HG02798 (cell line): ENCODE results near the gene OFD1.

Source experiments
- ATAC-seq: cut with Tn5 transposase; IDR thresholded peaks from one replicate; pipeline ENCODE4 v1.9.1; 2021; ENCODE audit warnings: mild to moderate bottlenecking; ENCODE audit not compliant: unreplicated experiment, poor library complexity

OFD1 gene

DNA sequence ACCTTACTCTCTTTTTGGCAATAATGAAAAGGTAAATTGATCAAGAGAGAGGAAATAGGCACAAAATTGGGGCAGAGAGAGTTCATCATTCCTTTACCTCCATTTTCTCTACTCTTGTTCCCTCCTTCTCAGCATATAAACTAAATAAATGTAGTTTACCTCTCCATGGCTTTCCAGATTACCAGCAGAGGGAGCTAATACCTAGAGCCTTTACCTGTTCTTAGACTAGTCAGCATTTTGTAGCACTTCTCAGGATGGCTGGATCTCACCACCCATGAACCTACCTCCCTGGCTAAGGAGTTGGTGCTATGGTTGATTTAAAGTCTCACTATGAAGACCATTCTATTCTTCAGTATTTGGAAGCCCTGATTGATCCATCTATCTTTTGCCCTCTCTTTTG is 15.7 kb downstream of the OFD1 start:
- no peak for ATAC-seq

DNA sequence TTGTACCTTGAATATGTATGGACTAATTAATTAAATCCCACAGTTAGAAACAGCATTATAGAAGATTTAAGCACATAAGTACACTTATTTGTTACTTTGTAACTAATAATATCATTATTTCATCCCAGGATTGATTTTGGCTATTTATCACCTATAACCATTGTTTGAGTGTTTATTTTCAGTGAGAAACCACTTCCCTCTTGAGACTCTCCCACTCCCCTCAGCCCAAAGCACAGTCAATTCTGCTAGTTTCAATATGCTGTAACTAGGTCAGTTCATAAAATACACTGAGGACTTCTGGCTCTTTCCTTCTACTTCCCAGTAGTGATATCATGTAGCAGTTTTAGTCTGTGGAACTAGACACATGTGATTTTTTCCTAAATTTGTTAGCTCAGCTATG is 16.3 kb downstream of the OFD1 start:
- ATAC-seq = no peak

DNA sequence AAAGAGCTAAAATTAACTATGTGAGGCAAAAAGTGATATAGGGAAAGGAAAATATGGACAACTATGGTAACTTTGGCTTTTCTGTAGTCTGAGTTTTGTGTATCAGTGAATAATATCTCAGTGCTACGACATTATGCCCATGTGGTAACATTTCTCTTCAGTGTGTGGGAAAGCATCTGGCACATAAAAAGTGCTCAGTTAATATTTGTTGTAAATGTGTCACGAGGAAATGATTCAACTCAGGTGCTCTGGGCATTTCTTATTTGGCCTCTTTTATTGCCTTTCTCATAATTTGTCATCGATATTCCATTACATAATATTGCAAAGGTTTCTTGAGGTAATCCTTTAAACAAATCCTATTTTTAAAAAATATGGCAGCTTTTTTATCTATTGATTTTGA is 17.6 kb downstream of the OFD1 start:
- ATAC-seq = no peak

DNA sequence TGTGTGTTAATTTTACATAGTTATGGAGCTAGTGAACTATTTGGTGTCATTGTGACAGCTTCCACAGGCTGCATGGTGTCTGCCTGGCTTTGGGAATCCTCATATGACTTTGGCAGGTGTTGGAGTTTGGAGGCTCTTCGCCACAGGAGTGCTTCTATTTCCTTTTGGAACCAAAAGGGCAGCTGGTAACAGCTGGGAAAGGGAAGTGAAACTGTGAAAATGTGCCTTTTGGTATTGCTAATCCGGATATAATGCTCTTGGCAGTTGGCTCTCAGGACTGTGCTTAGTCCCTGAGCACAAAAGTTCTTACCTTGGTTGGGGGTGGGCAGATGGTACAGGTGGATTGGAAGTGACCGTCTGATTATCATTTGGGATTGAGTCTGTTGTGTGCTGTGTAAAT is 18.1 kb downstream of the OFD1 start:
- peak; percentile 68 for ATAC-seq

DNA sequence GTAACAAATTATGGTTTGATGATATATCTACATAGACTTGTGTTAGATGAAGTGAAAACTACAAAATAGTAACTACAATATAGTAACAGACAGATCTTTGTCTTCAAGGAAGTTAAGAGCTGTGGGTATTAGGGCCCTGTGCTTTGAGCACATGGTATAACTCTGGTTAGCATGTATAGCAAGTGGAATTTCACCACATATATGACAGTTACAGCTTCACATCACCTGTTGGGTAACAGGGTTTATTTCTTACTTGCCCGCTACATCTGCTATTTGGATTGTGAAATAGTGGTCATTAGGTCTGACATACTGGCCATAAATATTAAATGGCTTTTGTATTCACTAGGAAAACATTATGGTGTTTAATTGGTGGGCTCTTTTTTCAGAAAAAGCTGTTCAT is 20.2 kb downstream of the OFD1 start:
- ATAC-seq = no peak

DNA sequence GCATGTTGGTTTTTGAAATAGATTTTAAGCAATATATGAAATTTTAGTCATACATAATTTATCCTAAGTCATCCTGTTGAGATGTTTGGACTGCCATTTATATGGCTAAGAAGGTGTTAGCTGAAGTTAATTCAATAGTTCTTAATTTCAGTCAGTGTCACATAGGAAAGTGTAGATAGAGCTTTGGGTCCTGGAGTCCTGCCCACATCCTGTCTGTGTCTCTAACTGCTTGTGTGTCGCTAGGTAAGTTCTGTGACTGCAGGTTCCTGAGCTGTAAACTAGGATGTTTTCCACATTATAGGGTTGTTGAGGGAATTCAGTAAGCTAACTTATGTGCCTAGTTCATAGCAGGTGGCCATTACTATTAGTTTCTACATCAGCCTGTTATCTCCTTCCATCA is 20.7 kb downstream of the OFD1 start:
- ATAC-seq = no peak

DNA sequence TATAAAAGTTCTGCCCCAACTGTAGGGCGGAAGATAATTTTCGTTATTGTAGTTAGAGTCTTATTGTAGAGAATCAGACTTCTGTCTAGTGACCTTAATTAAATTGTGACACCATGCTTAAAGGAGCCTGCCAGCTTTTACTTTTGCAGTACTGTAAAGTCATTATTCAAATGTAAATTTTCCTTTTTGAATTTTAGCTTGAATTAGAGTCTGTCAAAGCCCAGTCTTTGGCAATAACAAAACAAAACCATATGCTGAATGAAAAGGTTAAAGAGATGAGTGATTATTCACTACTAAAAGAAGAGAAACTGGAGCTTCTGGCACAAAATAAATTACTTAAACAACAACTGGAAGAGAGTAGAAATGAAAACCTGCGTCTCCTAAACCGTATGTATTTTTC is 21.8 kb downstream of the OFD1 start:
- ATAC-seq = no peak

DNA sequence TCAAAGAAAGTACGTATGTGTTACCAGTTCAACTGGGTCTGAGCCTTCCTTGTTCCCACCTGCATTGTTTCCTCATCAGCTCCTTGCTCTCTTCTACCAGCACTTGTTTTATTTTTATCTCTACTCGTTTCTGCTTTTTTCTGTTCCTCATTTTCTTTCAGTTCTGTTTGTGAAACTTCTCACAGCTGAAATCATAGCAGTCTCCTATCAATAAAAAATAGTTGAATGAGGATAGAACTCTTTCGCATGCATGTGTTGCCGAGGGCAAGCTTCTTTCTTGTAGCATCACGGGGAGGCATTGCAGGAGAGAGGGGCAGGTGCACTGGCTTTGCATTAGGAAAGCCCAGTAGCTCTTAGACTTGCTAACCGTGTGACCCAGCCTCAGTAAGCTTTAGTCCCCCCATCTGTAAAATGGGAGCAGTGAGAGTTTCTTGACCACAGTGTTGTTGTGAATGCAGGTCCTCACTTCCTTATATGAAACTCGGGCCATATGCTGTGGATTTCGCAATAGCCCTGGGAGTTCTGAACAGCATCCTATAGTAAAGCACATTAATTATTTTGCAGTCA is 24.7 kb downstream of the OFD1 start:
- peak; percentile 72 for ATAC-seq

DNA sequence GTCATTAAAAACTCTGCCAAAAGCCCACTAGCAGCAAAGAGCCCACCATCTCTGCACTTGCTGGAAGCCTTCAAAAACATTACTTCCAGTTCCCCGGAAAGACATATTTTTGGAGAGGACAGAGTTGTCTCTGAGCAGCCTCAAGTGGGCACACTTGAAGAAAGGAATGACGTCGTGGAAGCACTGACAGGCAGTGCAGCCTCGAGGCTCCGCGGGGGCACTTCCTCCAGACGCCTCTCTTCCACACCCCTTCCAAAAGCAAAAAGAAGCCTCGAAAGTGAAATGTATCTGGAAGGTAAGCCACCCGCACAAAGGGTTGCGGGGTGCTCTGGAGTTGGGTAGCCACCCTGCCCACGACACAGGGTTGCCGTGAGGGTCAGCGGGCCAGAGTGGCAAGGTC is 25.9 kb downstream of the OFD1 start:
- no peak for ATAC-seq

DNA sequence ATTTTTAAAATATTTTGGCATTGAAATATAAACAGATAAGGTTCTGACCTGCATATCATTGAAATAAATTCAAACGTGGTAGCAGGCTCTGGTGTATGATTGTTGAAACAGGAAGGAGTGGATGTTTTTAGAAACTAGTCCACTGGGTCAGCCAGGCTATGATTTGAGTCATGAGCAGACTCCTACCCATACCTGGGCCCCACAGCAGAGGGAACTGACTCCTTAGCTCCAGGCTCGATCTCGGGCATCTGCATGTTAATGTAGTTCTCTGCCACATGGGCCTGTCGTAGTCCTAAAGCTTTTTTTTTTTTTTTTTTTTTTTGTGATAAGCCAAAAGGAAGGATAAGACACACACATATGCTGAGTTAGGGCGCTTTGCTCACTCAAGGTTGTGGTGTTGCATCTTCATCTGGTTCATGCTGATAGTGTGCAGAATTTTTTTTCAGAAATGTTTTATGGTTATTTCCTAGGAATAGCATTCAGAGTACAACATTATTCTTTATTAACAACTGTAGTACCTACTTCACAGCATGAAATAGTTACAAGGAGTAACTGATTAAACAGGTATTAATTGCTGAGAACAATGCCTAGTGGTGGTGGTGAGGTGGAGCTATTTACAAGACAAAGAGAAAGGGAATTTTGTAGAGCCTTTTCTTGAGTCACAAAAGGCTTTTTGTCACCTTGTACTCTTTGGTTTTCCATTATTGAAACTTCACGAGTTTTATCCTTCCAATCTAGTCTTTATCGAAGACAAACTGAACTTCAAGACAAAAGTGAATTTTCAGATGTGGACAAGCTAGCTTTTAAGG is 27.3 kb downstream of the OFD1 start:
- peak; percentile 62 for ATAC-seq

DNA sequence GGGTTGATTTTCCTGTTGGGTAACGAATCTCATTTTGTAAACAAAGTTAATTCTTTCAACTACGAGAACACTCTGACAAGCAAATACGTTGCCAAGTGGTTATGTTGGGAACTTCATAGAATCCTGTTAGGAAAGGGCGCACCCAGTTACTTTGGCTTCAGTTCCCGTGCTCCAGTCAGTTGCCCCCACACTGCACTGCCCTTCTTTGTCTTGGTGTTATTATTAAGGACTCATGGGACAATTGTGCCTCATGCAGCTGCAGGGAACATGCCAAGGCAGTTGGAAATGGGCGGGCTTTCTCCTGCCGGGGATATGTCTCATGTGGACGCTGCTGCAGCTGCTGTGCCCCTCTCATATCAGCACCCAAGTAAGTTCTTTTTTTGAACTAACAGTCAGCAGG is 28.9 kb downstream of the OFD1 start:
- ATAC-seq = no peak

DNA sequence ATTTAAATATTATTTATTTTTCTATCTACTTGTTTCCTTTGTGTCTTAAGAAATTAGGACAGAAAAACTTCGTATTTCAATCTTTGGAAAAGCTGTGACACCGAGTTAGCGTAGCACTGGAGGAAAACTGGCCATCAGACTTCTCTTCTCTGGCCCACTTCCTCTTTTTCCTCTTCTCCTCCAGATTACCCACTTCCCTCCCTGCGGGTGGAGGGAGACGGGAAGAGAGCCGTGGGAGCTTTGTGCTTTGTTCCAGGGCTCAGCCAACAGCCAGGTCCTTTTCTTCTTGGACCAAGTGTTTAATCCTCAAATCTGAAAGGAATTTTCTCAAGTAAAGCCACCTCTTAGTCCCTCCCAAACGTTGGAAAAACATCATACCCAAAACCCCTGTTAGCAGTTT is 29.7 kb downstream of the OFD1 start:
- no peak for ATAC-seq

DNA sequence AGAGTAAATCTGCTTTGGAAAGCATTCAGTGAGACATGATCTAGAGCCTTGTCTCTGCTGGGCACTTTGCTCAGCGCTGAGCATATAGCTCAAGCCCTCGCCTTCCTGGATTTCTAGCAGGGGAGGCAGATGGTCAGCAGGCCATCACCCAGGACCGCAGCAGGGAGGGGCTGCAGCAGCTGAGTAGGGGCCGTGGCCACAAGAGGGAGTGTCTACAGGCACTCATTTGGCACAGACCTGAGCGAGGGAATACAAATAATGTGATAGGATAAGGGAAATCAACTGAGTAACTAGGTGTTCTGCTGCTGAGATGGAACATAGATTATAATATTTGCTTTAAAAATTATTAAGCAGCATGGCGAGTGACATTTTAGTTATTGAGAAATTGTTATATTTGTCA is 30.2 kb downstream of the OFD1 start:
- ATAC-seq = no peak

DNA sequence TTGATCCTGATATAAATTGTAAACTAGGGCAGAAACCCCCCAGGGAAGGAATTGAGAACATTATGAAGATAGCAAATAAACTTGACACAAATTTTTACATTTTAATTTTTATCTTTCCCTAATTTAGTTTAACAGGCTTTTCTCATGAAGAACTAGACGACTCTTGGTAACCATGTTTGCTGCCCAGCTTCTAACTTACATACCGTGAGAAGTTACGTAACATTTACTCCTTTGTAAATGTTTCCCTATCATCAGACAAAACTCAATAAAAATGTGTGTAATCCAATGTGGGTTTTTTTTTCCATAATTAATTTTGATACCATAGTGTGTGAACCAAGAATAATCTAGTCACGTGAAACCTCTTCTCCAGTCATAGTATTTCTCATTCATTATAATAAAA is 34.4 kb downstream of the OFD1 start:
- ATAC-seq = no peak

DNA sequence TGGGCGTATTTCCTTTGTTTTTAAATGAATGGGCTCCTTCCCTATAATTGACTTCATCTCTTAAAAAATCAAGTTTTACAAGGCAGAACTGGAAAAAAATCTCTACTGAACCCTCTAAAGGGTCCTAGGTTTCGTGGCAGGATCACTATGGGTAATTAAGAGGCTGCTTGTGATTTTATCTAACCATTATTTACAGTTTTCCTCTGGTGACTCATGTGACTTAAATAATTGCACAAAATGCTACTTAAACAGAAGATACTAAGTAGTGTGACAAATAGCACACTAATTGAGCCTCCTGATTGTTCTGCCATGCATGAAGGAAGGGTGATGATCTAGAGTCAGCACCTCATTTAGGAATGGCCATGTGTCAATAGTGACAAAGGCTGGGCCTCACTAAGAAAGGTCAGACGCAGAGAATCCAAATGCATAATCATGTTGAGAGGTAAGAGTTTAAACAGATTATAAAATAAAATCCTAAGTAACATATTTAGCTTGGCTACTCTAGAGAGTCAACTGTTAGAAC is 35.5 kb downstream of the OFD1 start:
- ATAC-seq = no peak

DNA sequence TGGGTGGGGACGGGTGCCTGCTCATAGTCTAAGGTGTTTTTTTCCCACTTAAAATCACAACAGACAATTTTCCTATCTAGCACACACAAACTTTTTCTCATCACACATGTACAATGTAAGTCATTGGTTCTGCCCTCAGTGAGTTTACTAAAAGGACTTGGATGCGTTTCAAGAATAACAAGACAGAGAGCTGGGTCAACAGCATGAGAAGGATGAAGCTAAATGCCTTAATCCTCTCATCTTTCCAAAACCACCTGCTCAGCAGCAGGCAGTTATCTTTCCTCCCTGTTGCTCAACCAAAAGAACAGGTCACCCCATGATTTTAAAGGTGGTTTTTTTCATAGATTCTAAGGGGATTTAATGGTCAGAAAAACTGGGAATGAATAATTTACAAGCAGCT is 40.1 kb downstream of the OFD1 start:
- no peak for ATAC-seq

DNA sequence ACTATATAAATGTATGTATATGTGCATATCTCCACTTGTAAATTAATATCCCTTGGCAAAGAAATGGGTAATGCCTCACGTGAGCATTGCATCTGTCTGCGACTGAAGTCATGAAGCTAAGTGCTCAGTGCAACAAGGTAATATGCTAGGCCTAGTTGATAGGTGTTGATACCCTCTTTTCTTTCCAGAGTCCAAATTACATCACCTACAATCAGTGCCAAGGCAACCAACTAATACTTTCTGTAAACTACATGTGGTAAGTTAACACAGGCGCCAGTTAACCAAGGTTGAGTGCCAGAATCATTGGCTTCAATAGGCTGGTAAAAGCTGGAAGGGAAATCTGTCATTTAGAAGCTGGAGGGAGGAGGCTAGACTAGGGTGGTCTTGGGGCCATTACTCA is 41.3 kb downstream of the OFD1 start:
- ATAC-seq = no peak

DNA sequence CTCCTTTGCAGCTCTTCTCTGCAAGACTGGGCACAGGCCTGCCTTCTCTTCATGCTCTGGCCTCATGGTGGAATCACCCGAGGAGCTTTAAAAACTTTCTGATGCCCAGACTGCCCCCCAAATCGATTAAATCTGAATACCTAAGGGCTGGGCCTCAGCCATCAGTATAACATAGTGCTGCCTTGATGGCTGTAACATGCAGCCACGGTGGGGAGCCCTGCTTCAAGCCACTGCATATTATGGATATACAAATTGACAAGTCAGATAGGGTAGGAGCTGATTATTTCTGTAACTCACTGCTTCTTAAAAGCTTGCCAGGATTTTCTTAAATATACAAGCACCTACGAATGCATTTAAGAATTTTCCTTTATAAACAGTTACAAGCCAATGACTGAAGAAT is 41.8 kb downstream of the OFD1 start:
- no peak for ATAC-seq

DNA sequence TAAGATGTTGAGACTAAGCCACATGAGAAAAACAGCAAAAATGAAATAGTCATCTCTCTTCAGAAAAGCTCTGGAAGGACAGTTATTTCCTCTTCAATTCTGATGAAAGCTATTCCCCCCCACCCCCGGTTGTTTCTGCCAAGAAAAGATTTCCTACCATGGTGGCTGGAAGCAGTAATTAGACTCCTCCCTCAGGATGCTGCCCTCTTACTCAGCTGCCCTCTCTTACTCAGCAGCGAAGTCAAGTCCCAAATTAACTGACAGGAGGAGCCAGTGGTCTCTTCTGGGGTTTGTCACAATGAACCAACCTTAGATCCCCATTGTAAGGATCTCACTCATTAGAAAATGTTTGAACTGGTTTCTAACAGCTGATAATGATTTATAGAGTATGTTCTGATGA is 44.4 kb downstream of the OFD1 start:
- ATAC-seq = no peak

DNA sequence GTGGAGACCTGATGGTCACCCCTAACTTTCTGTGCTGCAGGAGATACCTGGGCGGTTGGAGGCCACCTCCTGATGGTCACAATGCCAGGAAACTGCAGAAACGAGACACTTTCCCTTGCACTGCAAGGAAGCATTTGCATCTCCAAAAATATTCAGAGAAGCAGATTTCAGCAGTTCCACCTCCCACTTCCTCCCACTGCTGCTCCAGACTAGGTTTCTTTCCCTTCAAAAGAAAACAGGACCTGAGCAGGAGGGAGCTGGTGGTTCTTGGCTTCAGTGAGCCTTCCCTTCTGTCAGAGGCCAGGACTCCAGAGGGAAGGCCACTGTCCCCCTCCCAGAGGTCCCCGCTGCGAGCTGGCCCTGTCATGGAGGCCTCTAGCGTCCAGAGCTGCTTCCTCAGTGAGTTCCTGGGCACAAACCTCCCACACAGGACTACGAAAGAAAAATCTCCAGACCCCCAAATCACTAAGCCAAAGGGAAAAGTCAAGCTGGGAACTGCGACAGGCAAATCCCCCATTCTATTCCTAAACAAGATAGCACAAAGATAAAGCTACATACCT is 46.4 kb downstream of the OFD1 start:
- ATAC-seq = no peak

DNA sequence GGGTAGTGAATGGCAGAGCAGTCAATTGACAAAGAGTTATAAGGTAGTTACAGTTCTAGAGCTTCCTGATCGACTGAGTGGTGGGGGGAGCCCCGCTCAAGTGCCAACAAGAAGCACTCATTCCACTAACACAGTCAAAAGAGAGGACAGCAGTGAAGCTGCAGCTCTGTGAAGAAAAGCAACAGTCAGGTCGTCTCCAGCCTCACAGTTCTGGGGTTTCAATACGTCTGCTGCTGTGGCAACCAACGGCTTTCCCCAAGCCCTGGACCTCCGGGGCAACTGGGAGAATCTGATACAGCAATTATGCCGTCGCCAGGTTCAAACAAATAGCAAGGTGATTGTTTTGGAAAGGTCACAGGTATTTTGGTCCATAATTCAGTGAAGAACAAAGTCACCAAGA is 51.5 kb downstream of the OFD1 start:
- no peak for ATAC-seq
